ENCODE data around the gene GNA12. TPM values are rescaled to one million over a fixed set of nuclear protein-coding genes. Genes with fewer than 3 reads are reported as not detected.

GNA12 gene
- total and polyA plus RNA-seq, 9 of the 15 experiments (the other 6 are each of a cell fraction or from before 2014, with no cell fraction given), result 0.65 to 32.7 (median 9.6) TPM

DNA sequence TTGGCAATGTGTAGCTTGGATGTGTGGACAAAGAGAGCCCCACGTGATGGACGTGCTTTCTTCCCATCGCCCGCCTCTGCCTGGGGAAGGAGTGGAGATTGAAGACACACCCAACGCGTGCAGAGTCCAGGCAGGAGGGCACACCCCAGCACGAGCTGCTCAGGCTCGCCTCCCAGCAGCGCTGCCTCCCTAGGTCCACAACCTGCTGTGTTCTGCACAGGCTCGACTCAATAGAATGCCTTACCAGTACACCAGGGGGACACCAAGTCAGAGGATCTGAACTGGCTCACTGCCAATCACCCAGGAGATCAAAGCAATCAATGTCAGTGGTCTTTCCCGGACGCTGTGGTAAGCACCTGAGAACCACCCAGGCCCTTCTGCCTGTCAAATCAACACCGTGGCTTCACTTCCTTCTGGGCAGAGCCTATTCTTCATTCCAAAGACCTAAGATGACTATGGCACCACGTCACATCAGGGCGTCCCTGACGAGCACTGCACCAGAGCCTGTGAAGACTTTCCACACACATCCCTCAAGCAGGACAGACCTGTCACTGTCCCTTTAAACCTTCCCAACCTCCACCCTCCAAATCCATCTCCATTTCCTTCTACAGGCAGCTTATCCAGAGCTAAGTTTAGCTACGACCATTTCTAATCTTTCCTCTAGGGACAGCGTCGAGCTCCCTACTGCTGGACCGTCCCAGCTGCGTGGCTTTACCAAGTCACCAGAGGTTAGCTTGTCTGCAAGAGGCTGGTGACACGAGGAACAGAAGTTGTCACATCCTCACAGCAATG, 83.8 kb downstream of the GNA12 start:
- POLR2A ChIA-PET, result interaction anchor here (0.9 to 2.3 kb wide), 4 partner anchors 11 to 83 kb away, joined by 3 to 10 read pairs (median 4); no protein-coding TSS in a partner anchor
- TF ChIP-seq, protein P1, sequence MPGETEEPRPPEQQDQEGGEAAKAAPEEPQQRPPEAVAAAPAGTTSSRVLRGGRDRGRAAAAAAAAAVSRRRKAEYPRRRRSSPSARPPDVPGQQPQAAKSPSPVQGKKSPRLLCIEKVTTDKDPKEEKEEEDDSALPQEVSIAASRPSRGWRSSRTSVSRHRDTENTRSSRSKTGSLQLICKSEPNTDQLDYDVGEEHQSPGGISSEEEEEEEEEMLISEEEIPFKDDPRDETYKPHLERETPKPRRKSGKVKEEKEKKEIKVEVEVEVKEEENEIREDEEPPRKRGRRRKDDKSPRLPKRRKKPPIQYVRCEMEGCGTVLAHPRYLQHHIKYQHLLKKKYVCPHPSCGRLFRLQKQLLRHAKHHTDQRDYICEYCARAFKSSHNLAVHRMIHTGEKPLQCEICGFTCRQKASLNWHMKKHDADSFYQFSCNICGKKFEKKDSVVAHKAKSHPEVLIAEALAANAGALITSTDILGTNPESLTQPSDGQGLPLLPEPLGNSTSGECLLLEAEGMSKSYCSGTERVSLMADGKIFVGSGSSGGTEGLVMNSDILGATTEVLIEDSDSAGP (CRISPR knock-in tag; IDR thresholded peaks at IDR 0.05), result peak; percentile 92
- TF ChIP-seq, protein P2, sequence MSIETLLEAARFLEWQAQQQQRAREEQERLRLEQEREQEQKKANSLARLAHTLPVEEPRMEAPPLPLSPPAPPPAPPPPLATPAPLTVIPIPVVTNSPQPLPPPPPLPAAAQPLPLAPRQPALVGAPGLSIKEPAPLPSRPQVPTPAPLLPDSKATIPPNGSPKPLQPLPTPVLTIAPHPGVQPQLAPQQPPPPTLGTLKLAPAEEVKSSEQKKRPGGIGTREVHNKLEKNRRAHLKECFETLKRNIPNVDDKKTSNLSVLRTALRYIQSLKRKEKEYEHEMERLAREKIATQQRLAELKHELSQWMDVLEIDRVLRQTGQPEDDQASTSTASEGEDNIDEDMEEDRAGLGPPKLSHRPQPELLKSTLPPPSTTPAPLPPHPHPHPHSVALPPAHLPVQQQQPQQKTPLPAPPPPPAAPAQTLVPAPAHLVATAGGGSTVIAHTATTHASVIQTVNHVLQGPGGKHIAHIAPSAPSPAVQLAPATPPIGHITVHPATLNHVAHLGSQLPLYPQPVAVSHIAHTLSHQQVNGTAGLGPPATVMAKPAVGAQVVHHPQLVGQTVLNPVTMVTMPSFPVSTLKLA (conservative IDR thresholded peaks at IDR 0.05), result no peak
- no peak for TF ChIP-seq CLOCK (CRISPR knock-in tag; IDR thresholded peaks at IDR 0.05; ENCODE audit: borderline replicate concordance)
- TF ChIP-seq ILF3 (IDR thresholded peaks at IDR 0.05; ENCODE audit: borderline replicate concordance), result no peak
- no peak for TF ChIP-seq TCFL5 (CRISPR knock-in tag; conservative IDR thresholded peaks at IDR 0.05)
- no peak for TF ChIP-seq RFX1 (IDR thresholded peaks at IDR 0.05)
- TF ChIP-seq, protein P3, sequence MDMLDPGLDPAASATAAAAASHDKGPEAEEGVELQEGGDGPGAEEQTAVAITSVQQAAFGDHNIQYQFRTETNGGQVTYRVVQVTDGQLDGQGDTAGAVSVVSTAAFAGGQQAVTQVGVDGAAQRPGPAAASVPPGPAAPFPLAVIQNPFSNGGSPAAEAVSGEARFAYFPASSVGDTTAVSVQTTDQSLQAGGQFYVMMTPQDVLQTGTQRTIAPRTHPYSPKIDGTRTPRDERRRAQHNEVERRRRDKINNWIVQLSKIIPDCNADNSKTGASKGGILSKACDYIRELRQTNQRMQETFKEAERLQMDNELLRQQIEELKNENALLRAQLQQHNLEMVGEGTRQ (CRISPR knock-in tag; IDR thresholded peaks at IDR 0.05), result peak; percentile 24; the same call in 1 of the 2 replicates
- no peak for TF ChIP-seq EZH2 (IDR thresholded peaks at IDR 0.05; ENCODE audit: borderline replicate concordance, low read depth, low read length)
- no peak for TF ChIP-seq HDAC6 (IDR thresholded peaks at IDR 0.05; ENCODE audit: low read depth, low read length)
- no peak for TF ChIP-seq NCOA1 (IDR thresholded peaks at IDR 0.05; ENCODE audit: low read depth)
- no peak for TF ChIP-seq SREBF2 (CRISPR knock-in tag; IDR thresholded peaks at IDR 0.05)
- TF ChIP-seq EP300 (IDR thresholded peaks at IDR 0.05; ENCODE audit: low read length), result no peak

More for the DNA sequence above, 83.8 kb downstream of the GNA12 start:
- intact Hi-C loops (cut with micrococcal nuclease) (no loop called here), in situ Hi-C loops (cut with MboI) (no loop called here)
- CTCF ChIA-PET (ENCODE audit: low intra/inter-chr PET ratio), result no interaction called here
- H4K20me1 ChIP-seq (replicated peaks; ENCODE audit: control insufficient read depth, insufficient read depth, low read length), result 0 out of 2 replicates have a peak, but pooled peaks cover 3% of the 10 kb centered on the region
- peaks cover 6% of the 10 kb centered on the region; the same call in 1 of the 3 replicates for H3K36me3 ChIP-seq (ENCODE audit: control insufficient read depth, insufficient read depth, low read length)
- H3K9ac ChIP-seq (ENCODE audit: insufficient read depth in 1 of 2, low read depth in 2 of 2, low read length in 2 of 2), result peak overlapping the region in 1 of 2 experiments; percentile 79; a peak in 3 of 4 replicates
- peak overlapping the region; percentile 33 for H3K4me2 ChIP-seq (ENCODE audit: insufficient read depth, low read length)
- 41% methylated on average over 21 of the region's 22 CpGs for WGBS (ENCODE audit: insufficient coverage, low coverage, missing lambda C conversion rate)
- FAIRE-seq, result peak; percentile 83
- peak overlapping the region; percentile 26; the same call in 2 of the 3 replicates for H3K27ac ChIP-seq (ENCODE audit: extremely low read depth, low read depth, low read length)
- peaks cover 32 to 57% of the 10 kb centered on the region in 2 experiments for H3K4me1 ChIP-seq (replicated peaks in 1 of 2; ENCODE audit: control insufficient read depth in 2 of 2, insufficient read depth in 2 of 2, low read length in 2 of 2)
- ATAC-seq, result peak; percentile 77
- H3K27me3 ChIP-seq (ENCODE audit: control insufficient read depth in 2 of 2, insufficient read depth in 2 of 2, low read length in 2 of 2), result no peaks in the 10 kb centered on the region
- DNase-seq (ENCODE audit: extremely low read depth in 1 of 4, low spot score in 3 of 4), result peak; percentile 35 to 69 (median 42)
- H3K9me1 ChIP-seq (ENCODE audit: control insufficient read depth, insufficient read depth, low read length), result no peaks in the 10 kb centered on the region
- no peak overlapping the region for H3K4me3 ChIP-seq
- H3K79me2 ChIP-seq (ENCODE audit: control insufficient read depth, insufficient read depth, low read length), result peaks cover 19% of the 10 kb centered on the region; the same call in 2 of the 3 replicates
- no peak overlapping the region; the same call in 1 of the 2 replicates for H2AFZ ChIP-seq (ENCODE audit: low read depth, low read length)
- no peaks in the 10 kb centered on the region for H3K9me3 ChIP-seq (replicated peaks; ENCODE audit: control insufficient read depth, insufficient read depth, low read depth, low read length)
- BruUV-seq (replicated peaks), result no TSS peak

All from K562 (cell line).